ENCODE results near the gene NOS1AP.

The NOS1AP gene

DNA sequence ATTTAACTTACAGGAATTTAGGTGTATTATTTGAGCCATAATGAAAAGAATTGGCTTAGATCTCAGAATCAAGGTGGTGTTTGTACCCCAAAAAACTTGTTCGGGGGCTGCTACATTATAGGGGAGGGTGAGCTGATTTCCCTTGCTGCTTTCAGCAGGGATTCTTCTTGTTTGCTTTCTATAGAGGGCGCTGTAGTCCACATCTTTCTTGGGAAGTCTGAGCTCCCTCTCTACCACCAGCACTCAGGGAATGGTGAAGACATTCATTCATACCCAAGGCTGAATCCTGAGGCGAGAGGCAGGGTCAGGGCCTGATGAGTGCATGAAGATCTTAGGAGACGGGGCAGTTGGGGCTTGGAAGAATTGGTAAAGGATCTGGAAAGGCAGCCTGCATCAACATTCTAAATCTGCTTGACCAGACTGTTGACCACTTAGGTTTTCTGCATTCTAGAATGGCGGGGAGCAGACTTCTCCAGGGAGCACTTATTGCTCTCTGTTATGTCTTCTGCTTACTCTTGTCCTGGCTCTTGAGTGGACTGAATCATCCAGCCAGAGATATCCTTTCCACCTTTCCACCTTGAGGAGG is 288.3 kb downstream of the NOS1AP start:
- TF ChIP-seq, protein P1, sequence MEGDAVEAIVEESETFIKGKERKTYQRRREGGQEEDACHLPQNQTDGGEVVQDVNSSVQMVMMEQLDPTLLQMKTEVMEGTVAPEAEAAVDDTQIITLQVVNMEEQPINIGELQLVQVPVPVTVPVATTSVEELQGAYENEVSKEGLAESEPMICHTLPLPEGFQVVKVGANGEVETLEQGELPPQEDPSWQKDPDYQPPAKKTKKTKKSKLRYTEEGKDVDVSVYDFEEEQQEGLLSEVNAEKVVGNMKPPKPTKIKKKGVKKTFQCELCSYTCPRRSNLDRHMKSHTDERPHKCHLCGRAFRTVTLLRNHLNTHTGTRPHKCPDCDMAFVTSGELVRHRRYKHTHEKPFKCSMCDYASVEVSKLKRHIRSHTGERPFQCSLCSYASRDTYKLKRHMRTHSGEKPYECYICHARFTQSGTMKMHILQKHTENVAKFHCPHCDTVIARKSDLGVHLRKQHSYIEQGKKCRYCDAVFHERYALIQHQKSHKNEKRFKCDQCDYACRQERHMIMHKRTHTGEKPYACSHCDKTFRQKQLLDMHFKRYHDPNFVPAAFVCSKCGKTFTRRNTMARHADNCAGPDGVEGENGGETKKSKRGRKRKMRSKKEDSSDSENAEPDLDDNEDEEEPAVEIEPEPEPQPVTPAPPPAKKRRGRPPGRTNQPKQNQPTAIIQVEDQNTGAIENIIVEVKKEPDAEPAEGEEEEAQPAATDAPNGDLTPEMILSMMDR (IDR thresholded peaks at IDR 0.05; ENCODE audit: control extremely low read depth, extremely low read depth, low read depth, missing control alignments) = peak; percentile 53

DNA sequence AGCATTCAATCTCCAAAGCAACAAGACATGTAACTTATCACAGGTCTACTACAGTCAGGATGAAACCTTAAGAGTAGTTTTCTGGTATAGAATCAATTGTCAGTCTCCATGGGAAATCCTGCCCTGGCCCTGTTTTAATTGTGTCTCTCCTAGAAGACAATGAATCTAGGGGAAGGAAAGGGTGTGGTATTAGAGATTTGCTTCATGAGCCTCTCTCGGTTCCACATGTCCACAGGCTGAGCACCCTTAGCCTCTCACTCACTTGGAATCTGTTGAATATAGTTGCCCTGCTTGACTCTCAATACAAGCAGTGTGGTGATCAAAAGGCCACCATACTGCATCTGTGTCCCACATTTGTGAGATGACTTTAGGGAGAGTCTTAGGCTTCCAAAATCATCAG is 289.4 kb downstream of the NOS1AP start:
- DNase-seq (ENCODE audit: extremely low spot score) = no peak
- CTCF ChIA-PET = interaction anchor here (0.7 to 1.0 kb wide), 2 partner anchors 11 to 33 kb away, joined by 3 to 4 read pairs; no protein-coding TSS in a partner anchor

More for the DNA sequence above, 288.3 kb downstream of the NOS1AP start:
- ChIA-PET POLR2A (no interaction called here), CTCF (interaction anchor here (0.7 to 4.0 kb wide), 17 partner anchors 8 to 817 kb away, joined by 3 to 28 read pairs (median 4); partner anchors contain the start of gene C1orf226)
- peak; percentile 52 for DNase-seq (ENCODE audit: extremely low spot score)

DNA sequence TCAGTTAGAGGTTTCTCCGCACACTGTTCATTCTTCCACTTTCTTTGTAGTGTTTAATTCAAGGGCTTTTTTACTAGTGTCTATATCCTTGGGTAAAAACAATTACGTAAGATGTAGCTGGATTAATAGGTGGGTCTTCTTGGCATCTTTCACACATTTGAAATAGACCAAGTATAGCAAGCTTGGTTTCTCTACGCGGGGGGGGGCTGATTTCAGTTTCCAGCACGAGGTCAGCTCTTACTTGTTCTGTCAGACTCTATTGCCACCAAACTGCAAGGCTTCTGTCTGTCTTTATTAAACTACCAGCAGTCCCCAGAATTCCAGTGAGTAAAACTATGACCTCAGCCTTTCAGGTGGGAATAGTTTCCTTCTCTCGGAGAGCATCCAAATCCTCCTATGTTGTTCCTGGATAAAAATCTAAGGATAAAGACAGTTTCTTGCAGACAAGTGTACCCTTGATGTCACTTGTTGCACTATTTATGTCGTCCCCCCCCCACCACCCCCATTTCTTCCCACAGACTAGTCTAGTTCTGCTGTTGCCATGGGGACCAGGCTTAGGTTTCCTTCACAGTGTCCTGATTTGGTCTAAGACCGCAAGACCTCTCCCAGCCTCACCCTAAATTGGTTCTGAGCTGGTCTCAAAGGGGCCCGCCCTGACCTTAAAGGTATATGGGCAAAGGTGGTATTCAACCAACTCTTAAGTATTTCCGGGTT is 290.2 kb downstream of the NOS1AP start:
- POLR2A ChIA-PET = no interaction called here
- CTCF ChIA-PET = interaction anchor here (0.7 to 2.1 kb wide), 4 partner anchors 12 to 32 kb away, joined by 3 to 5 read pairs (median 4); no protein-coding TSS in a partner anchor
- no peak for DNase-seq (ENCODE audit: extremely low spot score)
- TF ChIP-seq, protein P1 (IDR thresholded peaks at IDR 0.05; ENCODE audit: control extremely low read depth, extremely low read depth, low read depth, missing control alignments) = no peak

More for the DNA sequence above, 289.4 kb downstream of the NOS1AP start:
- TF ChIP-seq, protein P1 (IDR thresholded peaks at IDR 0.05; ENCODE audit: control extremely low read depth, extremely low read depth, low read depth, missing control alignments) = no peak
- POLR2A ChIA-PET = no interaction called here

DNA sequence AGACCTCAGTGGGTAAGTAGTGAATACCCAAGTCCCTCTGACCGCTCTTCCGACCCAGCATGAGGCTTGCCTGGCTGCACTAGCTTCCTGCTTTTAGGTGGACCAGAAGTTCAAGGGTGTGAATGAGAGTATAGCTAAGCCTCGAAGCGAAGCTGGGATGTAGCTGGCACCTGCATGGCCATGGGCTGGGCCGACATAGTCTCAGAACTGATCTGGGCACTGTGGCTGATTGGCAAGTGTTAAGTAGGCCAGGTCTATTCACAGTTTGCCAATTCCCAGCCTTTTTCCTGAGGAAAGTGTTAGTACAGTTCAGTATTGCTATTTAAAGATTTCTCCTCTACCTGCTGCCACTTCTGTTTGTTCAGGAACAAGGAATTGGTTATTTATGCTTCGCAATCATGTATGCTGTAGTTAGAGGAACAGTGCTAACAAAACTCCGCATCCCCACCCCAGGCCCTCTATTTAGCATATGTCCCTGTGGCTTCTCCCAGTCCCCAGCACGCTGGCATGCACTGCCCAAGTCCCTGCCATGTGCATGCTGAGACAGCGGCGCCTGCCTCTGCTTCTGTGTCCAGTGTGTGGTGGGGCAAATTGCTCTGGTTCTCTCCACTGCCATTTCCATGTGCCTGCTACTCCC is 290.9 kb downstream of the NOS1AP start:
- ChIA-PET CTCF (interaction anchor here (0.9 to 2.1 kb wide), 2 partner anchors 15 to 30 kb away, joined by 4 to 5 read pairs; no protein-coding TSS in a partner anchor), POLR2A (no interaction called here)
- TF ChIP-seq, protein P1 (IDR thresholded peaks at IDR 0.05; ENCODE audit: control extremely low read depth, extremely low read depth, low read depth, missing control alignments) = no peak
- DNase-seq (ENCODE audit: extremely low spot score) = no peak

DNA sequence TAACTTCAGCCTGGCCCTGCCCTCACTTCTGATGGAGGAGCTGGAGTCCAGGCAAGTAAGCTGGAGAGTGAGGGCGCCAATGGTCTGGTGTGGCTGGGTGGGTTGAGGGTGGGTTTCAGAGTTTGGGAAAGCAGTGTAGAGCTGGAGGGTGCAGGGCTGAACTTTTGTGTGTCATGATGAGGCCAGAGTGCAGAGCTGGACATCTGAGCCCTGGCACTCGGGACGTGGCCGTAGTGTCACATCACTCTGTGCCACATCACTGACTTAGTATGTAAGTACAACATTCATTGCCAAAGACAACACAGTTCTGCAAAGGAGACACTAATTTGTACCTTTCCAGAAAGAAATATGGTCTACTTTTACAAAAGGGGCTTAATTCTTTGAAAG is 291.4 kb downstream of the NOS1AP start:
- ChIA-PET POLR2A (no interaction called here), CTCF (interaction anchor here (1.6 to 2.1 kb wide), 2 partner anchors 13 to 29 kb away, joined by 4 to 5 read pairs; no protein-coding TSS in a partner anchor)
- TF ChIP-seq, protein P1 (IDR thresholded peaks at IDR 0.05; ENCODE audit: control extremely low read depth, extremely low read depth, low read depth, missing control alignments) = no peak
- no peak for DNase-seq (ENCODE audit: extremely low spot score)

DNA sequence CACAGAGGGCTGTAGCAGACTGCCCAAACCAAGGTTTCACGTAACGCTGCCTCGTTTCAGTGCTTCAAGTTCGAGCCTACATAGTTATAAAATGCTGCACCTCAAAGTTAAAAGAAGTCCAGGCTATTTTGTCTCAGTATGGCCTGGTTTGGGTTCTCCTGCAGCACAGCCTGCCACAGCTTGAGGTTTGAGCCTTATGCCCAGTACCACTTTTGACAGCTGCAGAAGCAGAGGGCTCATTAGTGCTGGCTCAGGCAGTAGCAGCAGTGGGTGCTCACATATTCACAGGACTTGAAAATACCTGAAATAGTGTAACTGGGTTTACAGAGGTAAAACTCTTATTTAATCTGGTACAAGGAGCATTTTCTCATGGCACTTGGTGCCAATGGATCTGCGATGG is 291.9 kb downstream of the NOS1AP start:
- ChIA-PET CTCF (interaction anchor here (1.5 to 2.1 kb wide), 3 partner anchors 9 to 29 kb away, joined by 4 to 5 read pairs (median 4); no protein-coding TSS in a partner anchor), POLR2A (no interaction called here)
- DNase-seq (ENCODE audit: extremely low spot score) = no peak
- TF ChIP-seq, protein P1 (IDR thresholded peaks at IDR 0.05; ENCODE audit: control extremely low read depth, extremely low read depth, low read depth, missing control alignments) = no peak
